LNCAP (cell line): ENCODE results near the gene NRAP.

Experiments used
- TF ChIP-seq, protein P1 (sequence below): fragments of 450-650 bp; IDR thresholded peaks from 2 replicates; pipeline ENCODE4 v1.5.1; 2017; ENCODE audit warnings: mild to moderate bottlenecking

NRAP gene, protein sequence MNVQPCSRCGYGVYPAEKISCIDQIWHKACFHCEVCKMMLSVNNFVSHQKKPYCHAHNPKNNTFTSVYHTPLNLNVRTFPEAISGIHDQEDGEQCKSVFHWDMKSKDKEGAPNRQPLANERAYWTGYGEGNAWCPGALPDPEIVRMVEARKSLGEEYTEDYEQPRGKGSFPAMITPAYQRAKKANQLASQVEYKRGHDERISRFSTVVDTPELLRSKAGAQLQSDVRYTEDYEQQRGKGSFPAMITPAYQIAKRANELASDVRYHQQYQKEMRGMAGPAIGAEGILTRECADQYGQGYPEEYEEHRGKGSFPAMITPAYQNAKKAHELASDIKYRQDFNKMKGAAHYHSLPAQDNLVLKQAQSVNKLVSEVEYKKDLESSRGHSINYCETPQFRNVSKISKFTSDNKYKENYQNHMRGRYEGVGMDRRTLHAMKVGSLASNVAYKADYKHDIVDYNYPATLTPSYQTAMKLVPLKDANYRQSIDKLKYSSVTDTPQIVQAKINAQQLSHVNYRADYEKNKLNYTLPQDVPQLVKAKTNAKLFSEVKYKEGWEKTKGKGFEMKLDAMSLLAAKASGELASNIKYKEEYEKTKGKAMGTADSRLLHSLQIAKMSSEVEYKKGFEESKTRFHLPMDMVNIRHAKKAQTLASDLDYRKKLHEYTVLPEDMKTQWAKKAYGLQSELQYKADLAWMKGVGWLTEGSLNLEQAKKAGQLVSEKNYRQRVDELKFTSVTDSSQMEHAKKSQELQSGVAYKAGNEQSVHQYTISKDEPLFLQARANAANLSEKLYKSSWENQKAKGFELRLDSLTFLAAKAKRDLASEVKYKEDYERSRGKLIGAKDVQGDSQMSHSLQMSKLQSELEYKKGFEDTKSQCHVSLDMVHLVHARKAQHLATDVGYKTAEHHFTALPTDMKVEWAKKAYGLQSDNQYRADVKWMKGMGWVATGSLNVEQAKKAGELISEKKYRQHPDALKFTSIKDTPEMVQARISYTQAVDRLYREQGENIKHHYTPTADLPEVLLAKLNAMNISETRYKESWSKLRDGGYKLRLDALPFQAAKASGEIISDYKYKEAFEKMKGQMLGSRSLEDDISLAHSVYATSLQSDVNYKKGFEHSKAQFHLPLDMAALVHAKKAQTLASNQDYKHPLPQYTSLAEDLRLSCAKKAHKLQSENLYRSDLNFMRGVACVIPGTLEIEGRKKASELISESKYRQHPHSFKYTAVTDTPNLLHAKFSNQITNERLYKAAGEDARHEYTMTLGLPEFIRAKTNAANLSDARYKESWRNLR (N-terminal part only)

GRCh38 chr10:113663908-113664307 is at the start of gene NRAP:
Gene NRAP, minus strand, starts transcription at chr10:113664041. Its CDS starts 159 bp downstream, at chr10:113663882.
- TF ChIP-seq, protein P1, sequence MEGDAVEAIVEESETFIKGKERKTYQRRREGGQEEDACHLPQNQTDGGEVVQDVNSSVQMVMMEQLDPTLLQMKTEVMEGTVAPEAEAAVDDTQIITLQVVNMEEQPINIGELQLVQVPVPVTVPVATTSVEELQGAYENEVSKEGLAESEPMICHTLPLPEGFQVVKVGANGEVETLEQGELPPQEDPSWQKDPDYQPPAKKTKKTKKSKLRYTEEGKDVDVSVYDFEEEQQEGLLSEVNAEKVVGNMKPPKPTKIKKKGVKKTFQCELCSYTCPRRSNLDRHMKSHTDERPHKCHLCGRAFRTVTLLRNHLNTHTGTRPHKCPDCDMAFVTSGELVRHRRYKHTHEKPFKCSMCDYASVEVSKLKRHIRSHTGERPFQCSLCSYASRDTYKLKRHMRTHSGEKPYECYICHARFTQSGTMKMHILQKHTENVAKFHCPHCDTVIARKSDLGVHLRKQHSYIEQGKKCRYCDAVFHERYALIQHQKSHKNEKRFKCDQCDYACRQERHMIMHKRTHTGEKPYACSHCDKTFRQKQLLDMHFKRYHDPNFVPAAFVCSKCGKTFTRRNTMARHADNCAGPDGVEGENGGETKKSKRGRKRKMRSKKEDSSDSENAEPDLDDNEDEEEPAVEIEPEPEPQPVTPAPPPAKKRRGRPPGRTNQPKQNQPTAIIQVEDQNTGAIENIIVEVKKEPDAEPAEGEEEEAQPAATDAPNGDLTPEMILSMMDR: no peak

DNA sequence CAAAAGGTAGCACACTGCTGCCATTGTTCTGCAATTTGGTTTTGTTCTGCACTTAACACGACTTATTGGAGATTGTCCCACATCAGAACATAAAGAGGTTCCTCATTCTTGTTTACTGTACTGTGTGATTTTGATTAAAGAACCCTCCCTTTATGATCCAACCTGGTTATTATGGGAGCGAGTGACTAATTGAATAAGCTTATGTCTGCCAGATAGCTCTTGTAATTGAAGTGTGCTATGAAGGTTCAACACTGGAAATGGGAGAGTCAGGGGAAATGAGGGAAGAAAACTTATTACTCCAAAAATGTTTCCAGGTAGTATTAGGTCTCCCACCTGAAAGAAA is 49.8 kb upstream of the NRAP start:
- TF ChIP-seq, protein P1: no peak

DNA sequence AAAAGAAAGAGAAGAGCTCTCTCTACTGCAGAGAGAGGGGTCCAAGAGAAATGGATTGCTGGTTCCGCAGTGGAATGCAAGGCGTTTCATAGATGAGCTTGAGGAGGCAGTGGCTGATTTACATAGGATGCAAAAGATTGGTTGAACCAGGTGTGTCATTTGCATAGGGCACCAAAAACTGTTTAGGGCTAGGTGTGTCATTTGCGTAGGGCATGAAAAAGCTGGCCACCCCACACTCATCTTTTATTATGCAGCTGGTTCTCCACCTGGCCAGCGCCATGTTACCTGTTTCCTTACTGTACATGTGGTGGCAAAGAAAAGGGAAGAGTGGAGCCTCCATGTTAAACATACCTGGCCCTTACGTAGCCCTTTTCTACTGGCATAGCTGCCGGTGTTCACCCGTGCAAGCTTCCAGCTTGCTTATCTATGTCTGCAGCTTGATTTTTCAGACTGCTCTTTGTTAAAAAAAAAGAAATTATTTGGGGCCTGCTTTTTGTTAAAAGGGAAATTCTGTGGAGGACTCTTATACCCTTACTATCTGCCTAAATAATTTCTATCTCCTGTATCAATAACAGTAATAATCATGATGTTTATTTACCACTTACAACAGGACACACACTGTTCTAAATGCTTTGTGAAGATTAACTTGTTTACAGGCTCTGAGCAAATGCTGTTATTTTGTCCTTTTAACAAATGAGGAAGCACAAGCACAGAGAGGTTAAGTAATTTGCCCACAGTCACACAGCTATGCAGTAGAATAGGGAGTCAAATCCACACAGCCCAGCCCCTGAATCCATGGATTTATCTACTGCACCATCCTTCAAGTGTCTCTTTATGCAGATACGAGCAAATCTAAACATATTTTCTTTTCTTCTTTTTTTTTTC is 49.2 kb upstream of the NRAP start:
- TF ChIP-seq, protein P1: no peak

GRCh38 chr10:113712024-113712423 is 48.2 kb upstream of the NRAP start:
- TF ChIP-seq, protein P1: no peak

DNA sequence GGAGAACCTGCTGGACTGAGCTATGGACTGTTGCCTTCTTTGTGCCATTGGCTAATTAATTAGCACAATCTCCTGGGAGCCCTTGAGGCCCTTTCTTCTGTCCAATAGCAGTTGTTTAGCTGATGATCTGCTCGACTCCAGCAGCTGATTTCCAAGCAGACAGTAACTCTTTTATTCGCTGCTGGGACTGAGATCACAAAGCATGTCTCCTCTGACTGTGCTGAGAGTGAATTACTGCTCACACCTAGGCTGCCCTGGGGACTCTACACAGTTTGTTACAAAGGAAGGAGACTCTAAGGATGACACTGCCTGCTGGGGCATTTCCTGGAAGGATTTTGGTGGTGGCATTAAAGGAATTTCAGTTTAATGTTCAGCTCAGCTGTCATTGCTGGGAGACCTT is 47.3 kb upstream of the NRAP start:
- TF ChIP-seq, protein P1: no peak

GRCh38 chr10:113709221-113709838 is 45.5 kb upstream of the NRAP start:
- TF ChIP-seq, protein P1: no peak
